PC-9 (cell line): ENCODE measurements around the gene TEAD2. TPM values are rescaled to one million over a fixed set of nuclear protein-coding genes. Genes with fewer than 3 reads are reported as not detected.

Experiments used
- BruUV-seq: library from RNA; stranded (reverse); fragments of 400-500 nt; replicated peaks from 2 replicates; lab custom pipeline; 2021; lab: Mats Ljungman, UMichigan
- CTCF ChIA-PET: fragments of 300-600 bp; sonication (Branson Sonifier 250); formaldehyde crosslinking; loops from one replicate; lab custom pipeline; 2022; ENCODE audit warnings: antibody characterized with exemption; lab: Charles Lee
- POLR2A ChIA-PET: fragments of 300-600 bp; sonication (Branson Sonifier 250); formaldehyde crosslinking; loops from one replicate; lab custom pipeline; 2022; ENCODE audit warnings: antibody characterized with exemption; ENCODE audit not compliant: unreplicated experiment; lab: Charles Lee
- DNase-seq, 2 experiments: peaks; one replicate each; pipeline versions ENCODE4 v3.0.0 to v3.0.0-alpha.2; 2015 to 2022; ENCODE audit warnings: mixed read lengths in 1 of 2
- H2AFZ ChIP-seq: fragments of 200-600 bp; sonication (generic); 2 replicates; pipeline ENCODE4 v1.8.1; 2017; ENCODE audit warnings: antibody characterized with exemption
- H3F3A ChIP-seq: fragments of 200-600 bp; sonication (generic); 2 replicates; pipeline ENCODE4 v1.8.1; 2017; ENCODE audit warnings: antibody characterized with exemption, mild to moderate bottlenecking, low read depth; ENCODE audit not compliant: insufficient read depth
- H3K27ac ChIP-seq: fragments of 200-600 bp; sonication (generic); 2 replicates; pipeline ENCODE4 v1.6.1; 2016; ENCODE audit warnings: mixed run types
- H3K27me3 ChIP-seq: fragments of 200-600 bp; sonication (generic); 2 replicates; pipeline ENCODE4 v1.6.1; 2016; ENCODE audit warnings: low read depth, mixed run types; ENCODE audit not compliant: insufficient read depth
- H3K36me3 ChIP-seq: fragments of 200-600 bp; sonication (generic); 2 replicates; pipeline ENCODE4 v1.6.1; 2016; ENCODE audit warnings: low read depth, mixed run types
- H3K4me1 ChIP-seq: fragments of 200-600 bp; sonication (generic); replicated peaks from 2 replicates; pipeline ENCODE4 v1.6.1; 2016; ENCODE audit warnings: mixed run types; ENCODE audit not compliant: insufficient read depth
- H3K4me2 ChIP-seq: fragments of 200-600 bp; sonication (generic); 2 replicates; pipeline ENCODE4 v1.6.1; 2017; ENCODE audit warnings: mixed run types
- H3K4me3 ChIP-seq: fragments of 200-600 bp; sonication (generic); 2 replicates; pipeline ENCODE4 v1.6.1; 2016; ENCODE audit warnings: mixed run types
- H3K79me2 ChIP-seq: fragments of 200-600 bp; sonication (generic); 2 replicates; pipeline ENCODE4 v1.6.1; 2017; ENCODE audit warnings: low read depth, mixed run types
- H3K9me2 ChIP-seq: fragments of 200-600 bp; sonication (generic); 2 replicates; pipeline ENCODE4 v1.8.1; 2017; ENCODE audit warnings: mild to moderate bottlenecking; ENCODE audit not compliant: insufficient read depth
- H3K9me3 ChIP-seq: fragments of 200-600 bp; sonication (generic); 2 replicates; pipeline ENCODE4 v1.8.1; 2016; ENCODE audit warnings: low read depth; ENCODE audit not compliant: insufficient read depth
- H4K20me1 ChIP-seq: fragments of 200-600 bp; sonication (generic); 2 replicates; pipeline ENCODE4 v1.8.1; 2017; ENCODE audit not compliant: insufficient read depth
- CTCF ChIP-seq: fragments of 200-600 bp; sonication (generic); conservative IDR thresholded peaks from 2 replicates; pipeline ENCODE4 v1.6.1; 2017; ENCODE audit warnings: mixed run types, antibody characterized with exemption, mild to moderate bottlenecking, moderate library complexity
- EZH2 ChIP-seq: fragments of 200-600 bp; sonication (generic); IDR thresholded peaks from 2 replicates; pipeline ENCODE4 v1.8.0; 2017; ENCODE audit warnings: antibody characterized with exemption, low read depth
- intact Hi-C: fragments of 100-400 bp; cut with micrococcal nuclease; formaldehyde crosslinking; loops from one replicate; pipeline ENCODE4 v1.10.0; 2022; ENCODE audit not compliant: unreplicated experiment
- microRNA-seq: library from miRNA; unstranded; fragments of <30 nt; microRNA quantifications from one replicate; pipeline ENCODE4 v1.2.0, GENCODE V29; 2021; ENCODE audit warnings: borderline number of aligned reads, borderline replicate concordance
- total RNA-seq: library from RNA; stranded (reverse); gene quantifications from 2 replicates; pipeline ENCODE4 v1.2.3, GENCODE V29; 2021

The TEAD2 gene
- total RNA-seq, 1 experiment from 2014 or later = 55.6 TPM

DNA sequence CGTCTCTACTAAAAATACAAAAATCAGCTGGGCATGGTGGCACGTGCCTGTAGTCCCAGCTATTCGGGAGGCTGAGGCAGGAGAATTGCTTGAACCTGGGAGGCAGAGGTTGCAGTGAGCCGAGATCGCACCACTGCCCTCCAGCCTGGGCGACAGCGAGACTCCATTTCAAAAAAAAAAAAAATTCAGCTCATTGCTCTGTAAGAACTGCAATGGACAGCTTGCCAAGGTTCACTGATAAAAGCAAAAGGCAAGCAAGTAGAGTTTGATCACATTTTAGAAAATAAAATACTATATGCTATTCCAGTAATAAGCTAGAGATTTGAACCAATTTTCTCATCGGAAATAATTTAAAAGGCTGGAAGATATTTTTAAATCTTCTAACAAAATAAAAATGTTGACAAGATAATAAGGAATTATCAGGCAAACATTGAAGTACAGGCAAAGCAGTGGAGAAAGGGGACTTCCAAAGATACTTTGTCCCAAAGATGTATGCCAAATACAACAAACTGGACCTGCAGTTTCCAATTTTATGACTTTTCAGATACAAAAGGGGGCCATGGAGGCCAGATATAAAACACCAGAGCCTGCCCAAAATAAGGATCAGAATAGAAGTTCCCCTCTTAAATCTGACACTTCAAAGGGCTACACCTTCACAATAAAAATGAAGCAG is 66.9 kb downstream of the TEAD2 start:
- intact Hi-C loops = no loop called here

DNA sequence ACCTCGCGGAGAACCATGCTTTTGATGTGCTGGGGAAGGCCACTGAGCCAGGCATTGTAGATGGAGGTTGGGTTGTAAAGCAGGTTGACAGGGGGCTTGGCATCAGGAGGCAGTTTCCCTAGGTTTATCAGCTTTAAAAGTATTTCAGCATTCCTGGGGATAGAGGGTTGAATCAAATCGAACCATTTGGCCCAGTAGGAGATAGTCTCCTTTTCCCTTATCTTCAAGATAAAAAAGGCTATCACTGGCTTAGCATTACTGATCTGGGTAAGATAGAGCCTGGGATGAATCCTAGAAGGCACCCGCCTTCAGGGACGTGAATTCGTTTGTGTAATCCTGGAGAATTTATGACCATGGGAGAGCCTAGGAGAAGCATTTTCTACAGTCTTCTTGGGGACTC is 67.8 kb downstream of the TEAD2 start:
- no peaks in the 10 kb centered on the region for H3K79me2 ChIP-seq
- no peak overlapping the region for H2AFZ ChIP-seq
- H3K36me3 ChIP-seq = no peaks in the 10 kb centered on the region
- no peak overlapping the region for H3K27ac ChIP-seq
- H3K9me2 ChIP-seq = no peaks in the 10 kb centered on the region
- intact Hi-C loops = no loop called here
- BruUV-seq = no TSS peak
- no peak overlapping the region for H3K4me3 ChIP-seq
- ChIA-PET POLR2A (no interaction called here), CTCF (no interaction called here)
- DNase-seq = no peak
- H3K27me3 ChIP-seq = peaks cover 89% of the 10 kb centered on the region
- no peaks in the 10 kb centered on the region for H3F3A ChIP-seq
- no peak overlapping the region for H3K4me2 ChIP-seq
- H3K9me3 ChIP-seq = no peaks in the 10 kb centered on the region
- H3K4me1 ChIP-seq = no peaks in the 10 kb centered on the region
- TF ChIP-seq CTCF = no peak
- TF ChIP-seq EZH2 = no peak
- H4K20me1 ChIP-seq = no peaks in the 10 kb centered on the region

More for the DNA sequence above, 66.9 kb downstream of the TEAD2 start:
- no peaks in the 10 kb centered on the region for H3K36me3 ChIP-seq
- H2AFZ ChIP-seq = no peak overlapping the region
- TF ChIP-seq EZH2 (no peak), CTCF (no peak)
- no peaks in the 10 kb centered on the region for H3F3A ChIP-seq
- ChIA-PET CTCF (no interaction called here), POLR2A (no interaction called here)
- H3K9me3 ChIP-seq = no peaks in the 10 kb centered on the region
- no TSS peak for BruUV-seq
- peaks cover 87% of the 10 kb centered on the region for H3K27me3 ChIP-seq
- no peaks in the 10 kb centered on the region for H3K4me1 ChIP-seq
- H3K4me2 ChIP-seq = no peak overlapping the region
- H3K4me3 ChIP-seq = no peak overlapping the region
- no peaks in the 10 kb centered on the region for H3K9me2 ChIP-seq
- no peaks in the 10 kb centered on the region for H3K79me2 ChIP-seq
- no peak for DNase-seq
- no peaks in the 10 kb centered on the region for H4K20me1 ChIP-seq
- no peak overlapping the region for H3K27ac ChIP-seq

Small RNA genes lying within 50 kb of the gene (microRNA-seq; reads per million reads assigned to microRNA genes)
- not detected for gene MIR4324

Other genes starting within 250 kb of the TEAD2 start
- gene LIN7B, start 248.0 kb downstream of the TEAD2 start, total RNA-seq = 6.5 and 7.0 TPM in 2 replicates
- gene C19orf73, start 243.3 kb downstream of the TEAD2 start, total RNA-seq = 1.5 and 3.0 TPM in 2 replicates
- gene PPFIA3, start 242.9 kb downstream of the TEAD2 start, total RNA-seq = 8.3 and 10.1 TPM in 2 replicates
- 0.50 TPM in 1 of 2 replicates, not detected in the other for gene HRC, start 207.0 kb downstream of the TEAD2 start, total RNA-seq
- 43.8 and 62.3 TPM in 2 replicates for gene TRPM4, start 204.6 kb downstream of the TEAD2 start, total RNA-seq
- gene SLC6A16, start 37.2 kb downstream of the TEAD2 start, total RNA-seq = 0.48 and 0.61 TPM in 2 replicates
- not detected in 2 replicates for gene CD37, start 27.0 kb downstream of the TEAD2 start, total RNA-seq
- 0.85 TPM in 1 of 2 replicates, not detected in the other for gene DKKL1, start 1.5 kb upstream of the TEAD2 start, total RNA-seq
- gene KASH5, start 25.8 kb upstream of the TEAD2 start, total RNA-seq = 0.39 TPM in 1 of 2 replicates, not detected in the other
- not detected in 2 replicates for gene PTH2, start 61.0 kb upstream of the TEAD2 start, total RNA-seq
- not detected in 2 replicates for gene GFY, start 63.0 kb upstream of the TEAD2 start, total RNA-seq
- gene SLC17A7, start 79.1 kb upstream of the TEAD2 start, total RNA-seq = 0.68 and 0.70 TPM in 2 replicates
- gene PIH1D1, start 89.4 kb upstream of the TEAD2 start, total RNA-seq = 156 and 184 TPM in 2 replicates
- 40.9 and 66.8 TPM in 2 replicates for gene ALDH16A1, start 90.8 kb upstream of the TEAD2 start, total RNA-seq
- 5.1 and 5.3 TPM in 2 replicates for gene FLT3LG, start 111.8 kb upstream of the TEAD2 start, total RNA-seq
- 2,360 and 3,865 TPM in 2 replicates for gene RPL13A, start 125.2 kb upstream of the TEAD2 start, total RNA-seq
- 1,702 and 2,282 TPM in 2 replicates for gene RPS11, start 134.0 kb upstream of the TEAD2 start, total RNA-seq
- 4.8 and 6.7 TPM in 2 replicates for gene FCGRT, start 150.2 kb upstream of the TEAD2 start, total RNA-seq
- 0.75 and 0.96 TPM in 2 replicates for gene RCN3, start 165.6 kb upstream of the TEAD2 start, total RNA-seq
- gene NOSIP, start 218.1 kb upstream of the TEAD2 start, total RNA-seq = 63.6 and 71.3 TPM in 2 replicates
- gene PRRG2, start 218.9 kb upstream of the TEAD2 start, total RNA-seq = 16.2 TPM in 2 replicates
- gene PRR12, start 228.8 kb upstream of the TEAD2 start, total RNA-seq = 40.4 and 41.3 TPM in 2 replicates